ENCODE results near the gene MMP14.
"Not testable (repeated sequence)": the region's sequence is repeated elsewhere in the genome, so short reads cannot be mapped to it uniquely, and the experiment has no call there.

The MMP14 gene

GRCh38 chr14:22842211-22843122 is 6.1 kb downstream of the MMP14 start:
- DNase-seq: no peak

GRCh38 chr14:22843123-22843925 is 6.9 kb downstream of the MMP14 start:
- no peak for DNase-seq

- no peak for DNase-seq
Observed at GRCh38 chr14:22844221-22845102, 8.1 kb downstream of the MMP14 start.

- DNase-seq: no peak
Observed at GRCh38 chr14:22845103-22845394, 8.7 kb downstream of the MMP14 start.

- DNase-seq: no peak
Observed at GRCh38 chr14:22845821-22846625, 9.6 kb downstream of the MMP14 start.

- no peak for DNase-seq
Observed at GRCh38 chr14:22846811-22847307, 10.5 kb downstream of the MMP14 start.

- no peak for DNase-seq
Observed at GRCh38 chr14:22847661-22848341, 11.4 kb downstream of the MMP14 start.

GRCh38 chr14:22848351-22849164 is 12.2 kb downstream of the MMP14 start:
- no peak for DNase-seq

GRCh38 chr14:22849212-22849819 is 12.9 kb downstream of the MMP14 start:
- no peak for DNase-seq

- DNase-seq: no peak
Observed at GRCh38 chr14:22850944-22851764, 14.8 kb downstream of the MMP14 start.

GRCh38 chr14:22852178-22852577 is 15.8 kb downstream of the MMP14 start:
- not testable (repeated sequence) for DNase-seq

- no peak for DNase-seq
Observed at GRCh38 chr14:22852599-22852939, 16.2 kb downstream of the MMP14 start.

GRCh38 chr14:22852940-22853767 is 16.8 kb downstream of the MMP14 start:
- peak; percentile 93 for DNase-seq

GRCh38 chr14:22854296-22854695 is 17.9 kb downstream of the MMP14 start:
- DNase-seq: not testable (repeated sequence)

GRCh38 chr14:22854963-22855724 is 18.8 kb downstream of the MMP14 start:
- DNase-seq: no peak

GRCh38 chr14:22856428-22856827 is 20.0 kb downstream of the MMP14 start:
- no peak for DNase-seq

GRCh38 chr14:22860377-22860776 is 24.0 kb downstream of the MMP14 start:
- DNase-seq: not testable (repeated sequence)
